GM10248 (cell line): ENCODE results near the gene ITCH.

ENCODE experiments used
- CTCF ChIA-PET: fragments of 300-600 bp; sonication (Branson Sonifier 250); formaldehyde crosslinking; extraction: SDS; loops from one replicate; lab custom pipeline; 2021; ENCODE audit warnings: antibody characterized with exemption; lab: Yijun Ruan, JAX
- POLR2A ChIA-PET: fragments of 350-650 bp; sonication (Branson Sonifier 250); formaldehyde crosslinking; extraction: SDS; loops from one replicate; lab custom pipeline; 2020; ENCODE audit warnings: antibody characterized with exemption; lab: Yijun Ruan, JAX
- DNase-seq: peaks from one replicate; pipeline ENCODE4 v3.0.0; 2012; ENCODE audit errors: extremely low spot score
- TF ChIP-seq, protein P1 (sequence below): IDR thresholded peaks from 2 replicates; pipeline ENCODE4 v1.5.1; 2012; ENCODE audit warnings: mild to moderate bottlenecking, low read depth; ENCODE audit errors: extremely low read depth, missing control alignments, control extremely low read depth

The ITCH gene

DNA sequence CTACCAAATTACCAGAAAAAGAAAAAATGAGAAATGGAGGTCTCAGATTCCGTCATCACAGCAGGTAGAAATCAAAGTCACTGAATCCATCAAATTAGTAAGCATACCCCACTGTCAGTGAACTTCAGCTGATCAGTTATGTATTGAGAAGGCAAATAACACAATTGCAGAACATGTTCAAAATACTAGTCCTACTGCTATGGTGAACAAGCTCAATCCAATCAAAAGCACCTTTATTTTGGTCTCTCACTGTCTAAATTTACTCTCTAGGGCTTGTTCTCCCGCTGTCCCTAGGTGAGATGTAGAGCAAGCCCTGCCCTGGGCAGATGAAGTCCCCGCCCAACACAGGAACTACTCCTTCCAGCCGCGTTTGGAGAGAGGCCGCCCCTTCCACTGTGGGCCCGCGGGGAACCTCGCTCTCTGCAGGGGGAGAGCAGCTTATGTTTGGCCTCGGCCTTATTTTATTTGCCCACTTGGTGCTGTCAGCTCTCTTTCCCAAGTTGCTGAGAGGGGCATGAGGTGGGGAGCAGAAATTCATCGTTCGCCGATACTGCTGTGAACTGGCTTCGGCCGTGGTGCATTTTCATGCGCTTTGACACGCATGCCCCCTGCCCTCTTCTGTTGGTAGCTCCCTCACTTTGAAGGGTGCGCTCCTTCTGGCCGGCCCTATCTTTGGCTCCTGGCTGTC lies 181.2 kb downstream of the ITCH start:
- ChIA-PET CTCF (interaction anchor here (0.9 to 1.6 kb wide), 6 partner anchors 18 to 232 kb away, joined by 3 to 7 read pairs (median 4); partner anchors contain the start of gene DYNLRB1), POLR2A (no interaction called here)
- TF ChIP-seq, protein P1, sequence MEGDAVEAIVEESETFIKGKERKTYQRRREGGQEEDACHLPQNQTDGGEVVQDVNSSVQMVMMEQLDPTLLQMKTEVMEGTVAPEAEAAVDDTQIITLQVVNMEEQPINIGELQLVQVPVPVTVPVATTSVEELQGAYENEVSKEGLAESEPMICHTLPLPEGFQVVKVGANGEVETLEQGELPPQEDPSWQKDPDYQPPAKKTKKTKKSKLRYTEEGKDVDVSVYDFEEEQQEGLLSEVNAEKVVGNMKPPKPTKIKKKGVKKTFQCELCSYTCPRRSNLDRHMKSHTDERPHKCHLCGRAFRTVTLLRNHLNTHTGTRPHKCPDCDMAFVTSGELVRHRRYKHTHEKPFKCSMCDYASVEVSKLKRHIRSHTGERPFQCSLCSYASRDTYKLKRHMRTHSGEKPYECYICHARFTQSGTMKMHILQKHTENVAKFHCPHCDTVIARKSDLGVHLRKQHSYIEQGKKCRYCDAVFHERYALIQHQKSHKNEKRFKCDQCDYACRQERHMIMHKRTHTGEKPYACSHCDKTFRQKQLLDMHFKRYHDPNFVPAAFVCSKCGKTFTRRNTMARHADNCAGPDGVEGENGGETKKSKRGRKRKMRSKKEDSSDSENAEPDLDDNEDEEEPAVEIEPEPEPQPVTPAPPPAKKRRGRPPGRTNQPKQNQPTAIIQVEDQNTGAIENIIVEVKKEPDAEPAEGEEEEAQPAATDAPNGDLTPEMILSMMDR = no peak
- no peak for DNase-seq

DNA sequence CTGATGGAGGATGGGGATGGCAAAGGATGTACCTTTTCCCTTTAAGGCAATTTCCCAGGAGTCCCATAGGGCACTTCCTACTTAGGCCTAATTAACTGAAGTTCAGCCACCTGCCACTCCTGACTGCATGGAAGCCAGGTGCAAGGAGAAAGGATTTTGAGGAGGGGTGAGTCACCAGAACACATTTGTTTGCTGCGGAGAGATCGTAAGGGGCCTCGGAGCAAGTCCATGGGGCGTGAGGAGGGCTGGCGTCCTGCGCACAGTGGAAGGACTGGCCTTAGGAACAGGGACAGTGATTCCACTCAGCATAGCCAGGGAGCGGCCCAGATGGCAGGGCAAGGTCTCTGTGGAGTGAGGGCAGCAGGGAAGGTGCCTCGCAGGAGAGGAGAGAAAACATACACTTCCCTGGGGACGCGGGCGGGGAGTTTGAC lies 183.7 kb downstream of the ITCH start:
- DNase-seq = no peak
- ChIA-PET POLR2A (no interaction called here), CTCF (interaction anchor here (1.3 to 2.1 kb wide), 2 partner anchors 30 to 223 kb away, joined by 3 to 7 read pairs; no protein-coding TSS in a partner anchor)
- TF ChIP-seq, protein P1 = no peak

DNA sequence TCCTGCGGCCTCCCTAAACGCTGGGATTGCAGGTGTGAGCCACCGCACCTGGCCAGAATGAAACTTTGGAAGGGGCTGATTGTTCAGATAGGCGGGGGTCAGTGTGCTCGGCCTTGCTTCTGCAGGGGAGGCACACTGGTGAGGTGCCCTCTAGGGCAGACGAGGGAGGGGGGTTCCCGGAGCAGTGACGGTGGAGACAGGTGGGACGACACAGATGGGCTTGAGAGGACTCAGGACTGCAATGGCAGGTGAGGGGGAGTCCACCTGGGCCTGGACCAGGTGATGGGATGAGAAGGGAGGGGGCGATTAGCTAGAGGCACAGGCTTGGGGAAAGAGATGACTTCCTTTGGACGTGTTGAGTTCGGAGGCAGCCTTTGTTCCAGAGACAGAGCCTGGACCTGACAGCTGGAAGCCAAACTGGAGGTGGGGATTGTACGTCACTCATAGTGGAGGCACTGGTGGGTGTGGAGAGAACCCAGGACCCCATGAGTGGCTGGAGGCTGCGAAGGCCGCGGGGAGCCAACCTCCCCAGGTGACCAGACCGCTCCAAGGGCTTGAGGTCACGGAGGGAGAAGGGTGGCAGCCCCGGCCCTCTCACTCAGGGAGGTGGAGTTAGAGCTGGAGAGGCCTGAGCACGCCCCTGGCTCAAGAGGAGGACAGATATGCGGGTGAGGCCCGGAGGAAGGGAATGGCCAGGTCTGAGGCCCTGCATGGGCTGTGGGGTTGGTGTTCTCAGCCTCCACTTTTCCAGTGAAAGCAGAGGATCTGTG lies 185.0 kb downstream of the ITCH start:
- TF ChIP-seq, protein P1 = no peak
- ChIA-PET CTCF (interaction anchor here (0.9 to 2.1 kb wide), 5 partner anchors 8 to 222 kb away, joined by 3 to 7 read pairs (median 4); no protein-coding TSS in a partner anchor), POLR2A (no interaction called here)
- DNase-seq = no peak

DNA sequence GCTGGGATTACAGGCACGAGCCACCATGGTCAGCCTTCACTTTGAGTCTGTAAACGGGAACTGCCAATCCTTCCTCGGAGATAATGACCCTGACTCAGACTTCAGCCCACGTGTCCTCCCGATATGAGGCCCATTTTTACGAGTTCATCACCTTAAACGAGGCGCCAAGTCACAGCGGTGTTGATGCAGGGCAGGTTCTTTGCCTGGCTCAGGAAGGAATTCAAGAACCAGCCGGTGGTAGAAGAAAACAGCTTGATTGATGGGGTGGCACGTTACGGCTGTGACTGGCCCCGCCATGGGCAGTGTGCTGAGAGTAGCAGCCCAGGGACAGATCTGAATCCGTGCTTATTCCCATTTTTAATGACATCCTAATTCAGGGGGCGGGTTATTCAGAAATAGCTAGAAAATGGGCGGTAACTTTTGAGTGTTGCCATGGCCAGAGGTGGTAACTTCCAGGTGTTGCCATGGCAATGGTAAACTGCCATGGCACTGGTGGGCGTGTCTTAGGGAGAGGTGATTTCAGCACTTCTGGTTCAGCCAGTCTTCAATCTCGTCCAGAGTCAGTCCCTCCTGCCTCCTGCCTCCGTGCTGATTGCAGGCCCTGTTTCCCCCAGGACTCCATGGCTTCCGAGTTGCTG lies 186.3 kb downstream of the ITCH start:
- no peak for DNase-seq

DNA sequence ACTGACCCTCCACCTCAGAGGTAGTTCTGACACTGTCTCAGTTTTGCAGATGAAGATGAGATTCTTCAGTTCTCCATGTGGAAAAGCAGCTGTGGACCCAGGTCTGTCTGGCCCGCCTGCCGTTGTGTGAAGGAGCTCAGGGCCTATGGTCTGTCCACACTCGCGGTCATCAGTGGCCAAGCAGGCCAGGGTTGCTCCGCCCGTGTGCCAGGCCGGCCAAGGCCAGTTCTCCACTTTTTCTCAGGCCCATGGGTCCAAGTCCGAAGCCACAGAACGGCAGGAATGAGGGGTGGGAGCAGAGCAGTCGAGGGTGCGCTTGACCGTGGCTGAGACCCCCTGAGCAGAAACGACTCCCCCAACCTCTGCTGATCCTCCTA lies 186.8 kb downstream of the ITCH start:
- CTCF ChIA-PET = interaction anchor here (0.9 to 1.3 kb wide), 3 partner anchors 9 to 31 kb away, joined by 3 read pairs; no protein-coding TSS in a partner anchor
- TF ChIP-seq, protein P1 = no peak
- POLR2A ChIA-PET = no interaction called here
- no peak for DNase-seq

More for the DNA sequence above, 186.3 kb downstream of the ITCH start:
- POLR2A ChIA-PET = no interaction called here
- CTCF ChIA-PET = interaction anchor here (0.9 to 1.5 kb wide), 4 partner anchors 9 to 31 kb away, joined by 3 to 5 read pairs (median 3); no protein-coding TSS in a partner anchor
- TF ChIP-seq, protein P1 = no peak

DNA sequence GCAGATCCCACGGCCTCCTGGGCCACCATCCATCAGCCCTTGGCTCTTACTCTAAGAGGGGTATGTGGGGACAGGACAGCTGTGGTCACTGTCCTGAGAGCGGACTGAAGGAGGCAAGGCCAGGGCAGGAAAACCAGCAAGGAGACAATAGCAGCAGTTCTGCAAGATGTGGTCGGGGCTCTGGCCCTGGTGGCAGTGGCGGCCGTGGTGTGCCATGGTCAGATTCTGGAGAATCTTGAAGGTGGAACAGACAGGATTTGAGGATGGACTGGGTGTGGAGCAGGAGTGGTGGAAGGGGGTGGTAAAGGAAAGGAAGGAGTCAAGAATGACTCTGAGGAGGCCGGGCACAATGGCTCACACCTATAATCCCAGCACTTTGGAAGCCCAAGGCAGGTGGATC lies 189.5 kb downstream of the ITCH start:
- ChIA-PET CTCF (interaction anchor here (1.5 to 1.6 kb wide), 2 partner anchors 29 to 156 kb away, joined by 4 read pairs; no protein-coding TSS in a partner anchor), POLR2A (no interaction called here)
- TF ChIP-seq, protein P1 = no peak
- DNase-seq = no peak
